A673 (cell line): Measurements from ENCODE around the gene WNT16. TPM values are rescaled to one million over a fixed set of nuclear protein-coding genes. Genes with fewer than 3 reads are reported as not detected.
A peak's percentile ranks its signal among the peaks of the same experiment; 100 is the strongest.

Experiments
- BruUV-seq: library from RNA; stranded (reverse); fragments of 400-500 nt; replicated peaks from 2 replicates; lab custom pipeline; 2021; lab: Mats Ljungman, UMichigan
- CTCF ChIA-PET: fragments of 300-600 bp; sonication (Branson Sonifier 250); formaldehyde crosslinking; loops from one replicate; lab custom pipeline; 2022; ENCODE audit warnings: antibody characterized with exemption; lab: Charles Lee
- POLR2A ChIA-PET: fragments of 300-600 bp; sonication (Branson Sonifier 250); formaldehyde crosslinking; loops from one replicate; lab custom pipeline; 2022; ENCODE audit warnings: antibody characterized with exemption; ENCODE audit not compliant: low non-redundant PET; lab: Charles Lee
- DNase-seq: peaks from one replicate; pipeline ENCODE4 v3.0.0-alpha.2; 2015; ENCODE audit warnings: low spot score
- H3K27ac ChIP-seq: fragments of 200-600 bp; sonication (generic); 2 replicates; pipeline ENCODE4 v1.5.1; 2016; ENCODE audit warnings: mixed run types, low read depth, mild to moderate bottlenecking, mixed read lengths, antibody characterized with exemption, low read length; ENCODE audit not compliant: poor library complexity, severe bottlenecking
- H3K27me3 ChIP-seq: fragments of 200-600 bp; sonication (generic); replicated peaks from 2 replicates; pipeline ENCODE4 v1.6.1; 2017; ENCODE audit warnings: mixed run types, low read depth, mild to moderate bottlenecking, mixed read lengths, antibody characterized with exemption, low read length; ENCODE audit not compliant: insufficient read depth, poor library complexity
- H3K36me3 ChIP-seq: fragments of 200-600 bp; sonication (generic); 2 replicates; pipeline ENCODE4 v1.6.1; 2016; ENCODE audit warnings: mixed run types, mild to moderate bottlenecking, mixed read lengths, antibody characterized with exemption, low read length; ENCODE audit not compliant: insufficient read depth, poor library complexity, severe bottlenecking
- H3K4me1 ChIP-seq: fragments of 200-600 bp; sonication (generic); 2 replicates; pipeline ENCODE4 v1.6.1; 2017; ENCODE audit warnings: mixed run types, mild to moderate bottlenecking, mixed read lengths, antibody characterized with exemption, low read length; ENCODE audit not compliant: insufficient read depth, poor library complexity, severe bottlenecking
- H3K4me3 ChIP-seq: fragments of 200-600 bp; sonication (generic); 2 replicates; pipeline ENCODE4 v1.5.1; 2016; ENCODE audit warnings: low read depth, mixed run types, mild to moderate bottlenecking, mixed read lengths, low read length; ENCODE audit not compliant: poor library complexity, severe bottlenecking
- H3K9me3 ChIP-seq: fragments of 200-600 bp; sonication (generic); 2 replicates; pipeline ENCODE4 v1.6.1; 2016; ENCODE audit warnings: mixed run types, low read depth, mild to moderate bottlenecking, mixed read lengths, antibody characterized with exemption, low read length; ENCODE audit not compliant: poor library complexity, severe bottlenecking
- CTCF ChIP-seq: fragments of 300-800, 200-600 bp; sonication (generic); conservative IDR thresholded peaks from 2 replicates; pipeline ENCODE4 v1.5.1; 2017; ENCODE audit warnings: low read depth, mild to moderate bottlenecking, antibody characterized with exemption, low read length, moderate library complexity, mixed read lengths
- EZH2 ChIP-seq: fragments of 200-600 bp; sonication (generic); IDR thresholded peaks from 2 replicates; pipeline ENCODE4 v1.6.1; 2017; ENCODE audit warnings: borderline replicate concordance, low read depth, mild to moderate bottlenecking, mixed read lengths, antibody characterized with exemption, low read length; ENCODE audit not compliant: poor library complexity, severe bottlenecking
- intact Hi-C: fragments of 100-400 bp; cut with micrococcal nuclease; formaldehyde crosslinking; loops from one replicate; pipeline ENCODE4 v1.10.0; 2022; ENCODE audit not compliant: unreplicated experiment
- total RNA-seq: library from RNA; stranded (reverse); gene quantifications from 2 replicates; pipeline ENCODE4 v1.2.3, GENCODE V29; 2021

The WNT16 gene
- total RNA-seq, 1 experiment from 2014 or later, result not detected

GRCh38 chr7:121337398-121337797, 8.6 kb downstream of the WNT16 start:
- H3K36me3 ChIP-seq, result no peaks in the 10 kb centered on the region
- peak; percentile 49 for DNase-seq
- BruUV-seq, result no TSS peak
- no peak overlapping the region for H3K4me3 ChIP-seq
- CTCF ChIA-PET, result no interaction called here
- H3K4me1 ChIP-seq, result no peaks in the 10 kb centered on the region
- peaks cover 43% of the 10 kb centered on the region for H3K27me3 ChIP-seq
- H3K9me3 ChIP-seq, result no peaks in the 10 kb centered on the region
- TF ChIP-seq CTCF, result peak; percentile 50
- no peak for TF ChIP-seq EZH2
- intact Hi-C loops, result loop anchor here (5.0 to 10.0 kb wide), 3 partner anchors 205 to 543 kb away; partner anchors contain the start of gene CPED1
- H3K27ac ChIP-seq, result no peak overlapping the region
- POLR2A ChIA-PET, result no interaction called here

DNA sequence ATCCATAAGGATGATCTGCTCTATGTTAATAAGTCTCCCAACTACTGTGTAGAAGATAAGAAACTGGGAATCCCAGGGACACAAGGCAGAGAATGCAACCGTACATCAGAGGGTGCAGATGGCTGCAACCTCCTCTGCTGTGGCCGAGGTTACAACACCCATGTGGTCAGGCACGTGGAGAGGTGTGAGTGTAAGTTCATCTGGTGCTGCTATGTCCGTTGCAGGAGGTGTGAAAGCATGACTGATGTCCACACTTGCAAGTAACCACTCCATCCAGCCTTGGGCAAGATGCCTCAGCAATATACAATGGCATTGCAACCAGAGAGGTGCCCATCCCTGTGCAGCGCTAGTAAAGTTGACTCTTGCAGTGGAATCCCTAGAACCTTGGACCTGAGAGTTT, 10.3 kb downstream of the WNT16 start:
- H3K9me3 ChIP-seq, result no peaks in the 10 kb centered on the region
- intact Hi-C loops, result loop anchor here (5.0 to 10.0 kb wide), 3 partner anchors 207 to 544 kb away; partner anchors contain the start of gene CPED1
- DNase-seq, result no peak
- H3K27me3 ChIP-seq, result peaks cover 26% of the 10 kb centered on the region
- POLR2A ChIA-PET, result no interaction called here
- BruUV-seq, result no TSS peak
- no peak overlapping the region for H3K4me3 ChIP-seq
- no peak overlapping the region for H3K27ac ChIP-seq
- H3K36me3 ChIP-seq, result no peaks in the 10 kb centered on the region
- TF ChIP-seq EZH2 (no peak), CTCF (no peak)
- CTCF ChIA-PET, result no interaction called here
- peaks cover 9% of the 10 kb centered on the region for H3K4me1 ChIP-seq

- Histone ChIP-seq H3K4me1 (peaks cover 9% of the 10 kb centered on the region), H3K27me3 (no peaks in the 10 kb centered on the region), H3K36me3 (no peaks in the 10 kb centered on the region), H3K9me3 (no peaks in the 10 kb centered on the region), H3K27ac (no peak overlapping the region), H3K4me3 (no peak overlapping the region)
- DNase-seq, result no peak
- TF ChIP-seq EZH2, result no peak
- no peak for TF ChIP-seq CTCF
- intact Hi-C loops, result no loop called here
- ChIA-PET CTCF (no interaction called here), POLR2A (no interaction called here)
- BruUV-seq, result no TSS peak
Observed at GRCh38 chr7:121341933-121342332, 13.1 kb downstream of the WNT16 start.
